ENCODE results near the gene WDR1.

Gene WDR1

DNA sequence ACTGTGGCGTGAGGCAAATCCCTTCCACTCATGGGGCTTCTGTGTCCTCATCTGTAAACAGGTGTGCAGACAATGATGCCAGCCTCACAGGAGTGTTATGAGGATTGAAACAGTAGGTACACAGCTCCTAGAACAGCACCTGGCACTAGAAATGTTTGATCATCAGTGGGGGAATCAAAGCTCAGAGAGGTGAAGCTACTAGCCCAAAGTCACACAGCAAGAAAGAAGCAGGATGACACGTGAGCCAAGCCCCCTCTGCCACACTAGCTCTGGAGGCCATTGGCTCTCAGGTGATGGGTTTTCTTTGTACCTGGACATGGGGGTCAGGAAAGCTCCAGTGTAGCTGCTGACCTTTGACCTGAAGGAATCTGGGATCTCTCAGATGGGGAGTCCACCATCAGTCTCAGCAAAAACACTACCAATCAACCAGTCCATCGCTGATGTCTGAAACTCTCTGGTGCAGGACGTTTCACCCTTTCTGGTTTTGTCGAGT is 81.9 kb downstream of the WDR1 start:
- no peak for DNase-seq

GRCh38 chr4:10034136-10034535 is 82.5 kb downstream of the WDR1 start:
- DNase-seq = no peak

DNA sequence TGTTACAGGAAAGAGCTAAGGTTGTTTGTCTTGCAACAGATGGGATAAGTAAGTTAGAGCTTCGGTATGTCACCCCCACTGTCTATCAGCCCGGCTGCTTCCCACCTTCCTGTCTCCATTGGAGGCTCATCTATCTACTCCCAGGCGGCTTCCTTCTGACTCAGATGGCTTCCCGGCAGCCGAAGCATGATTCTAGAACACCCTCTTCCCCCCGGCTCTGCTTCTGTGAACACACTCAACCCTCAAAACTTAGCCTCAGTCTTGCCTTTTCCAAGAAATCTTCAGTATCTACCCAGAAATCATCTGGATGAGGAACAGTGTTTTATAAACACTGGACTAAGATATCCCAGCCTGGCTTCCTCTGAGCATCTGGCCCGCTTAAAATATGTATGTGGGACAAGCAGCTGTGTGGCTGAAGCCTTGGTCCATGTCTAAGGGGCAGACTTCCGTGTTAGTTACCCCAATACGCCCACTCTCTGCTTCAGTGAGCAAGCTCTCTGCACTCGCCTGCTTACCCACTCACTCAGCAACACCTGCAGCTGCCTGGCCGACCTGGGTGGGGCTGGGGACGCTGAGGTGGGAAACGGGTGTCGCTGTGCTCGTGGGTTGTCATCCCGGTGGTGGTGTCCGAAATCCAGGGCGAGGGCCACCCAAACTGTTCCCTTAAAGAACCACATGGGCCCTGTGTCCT is 83.3 kb downstream of the WDR1 start:
- DNase-seq = no peak

GRCh38 chr4:10032625-10033024 is 84.0 kb downstream of the WDR1 start:
- DNase-seq = no peak

DNA sequence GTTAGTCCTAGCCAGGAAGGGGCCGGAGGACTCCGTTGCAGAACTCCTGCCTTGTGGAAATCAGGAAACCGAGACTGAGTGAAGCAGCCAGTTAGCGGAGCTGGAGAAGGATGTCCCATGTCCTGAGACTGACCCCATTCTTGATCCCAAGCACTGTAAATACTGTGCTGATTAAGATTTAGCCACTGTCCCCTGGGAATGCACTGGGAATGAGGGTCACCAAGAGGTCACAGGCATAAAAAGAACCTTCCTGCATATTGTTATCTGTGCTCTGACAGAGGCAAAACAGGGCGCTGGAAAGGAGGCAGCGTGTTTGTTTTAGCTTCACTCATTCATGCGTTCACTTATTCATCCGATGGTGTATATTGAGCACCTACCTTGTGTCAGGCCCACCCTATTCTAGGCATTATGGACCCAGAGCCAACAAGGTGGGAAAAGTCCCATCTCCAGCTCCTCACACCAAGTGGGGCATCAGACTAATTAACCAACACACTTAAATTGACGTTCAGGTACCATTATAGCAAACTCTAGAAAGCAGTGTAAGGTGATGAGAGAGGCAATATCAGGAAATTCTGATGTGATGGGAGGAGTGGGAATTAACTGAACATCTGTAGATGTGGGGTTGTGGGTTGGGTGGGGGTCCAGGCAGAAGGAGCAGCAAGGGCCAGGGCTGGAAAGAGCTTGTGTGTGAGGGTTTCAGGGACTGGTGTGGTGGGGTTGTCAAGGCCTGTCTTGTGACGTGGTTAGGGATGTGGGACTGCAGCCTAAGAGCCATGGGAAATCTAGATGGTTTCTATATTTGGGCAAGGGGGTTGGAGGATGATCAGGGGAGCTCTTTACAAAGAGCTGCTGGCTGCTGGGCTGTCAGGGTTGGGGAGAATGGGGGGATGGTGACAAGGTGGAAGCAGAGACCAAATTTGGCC is 84.7 kb downstream of the WDR1 start:
- no peak for DNase-seq

DNA sequence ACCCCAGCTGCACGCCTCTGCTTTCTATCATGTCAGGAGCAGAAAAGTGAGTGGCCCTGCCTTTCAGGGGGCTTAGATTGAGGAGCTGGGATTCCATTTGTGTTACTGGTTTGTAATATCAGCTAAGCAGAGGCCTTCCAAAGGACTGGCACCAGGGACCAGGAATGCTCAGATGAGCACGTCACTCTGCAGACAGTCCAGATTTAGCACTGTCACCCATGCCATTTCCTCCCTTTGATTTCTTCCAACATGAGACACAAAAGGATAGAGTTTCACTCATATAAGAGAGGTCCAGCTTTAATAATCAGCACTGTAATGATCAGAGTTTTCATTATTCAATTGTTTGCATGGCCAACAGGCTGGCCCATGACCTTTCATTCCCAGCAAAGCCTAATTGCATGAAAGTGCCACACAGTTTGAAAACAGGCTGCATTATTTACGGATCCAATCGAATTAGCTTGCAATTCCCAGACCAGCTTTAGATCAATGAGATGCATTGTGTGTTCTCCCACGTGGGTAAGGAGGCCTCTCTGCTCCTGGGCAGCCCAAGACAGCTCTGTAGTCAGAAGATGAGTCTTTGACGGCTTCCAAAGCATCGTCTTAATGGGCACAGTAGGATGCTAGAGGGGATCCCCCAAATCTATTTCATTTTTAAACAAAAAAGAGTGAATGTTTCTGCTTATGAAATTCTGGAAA is 85.5 kb downstream of the WDR1 start:
- DNase-seq = no peak

GRCh38 chr4:10029403-10029802 is 87.2 kb downstream of the WDR1 start:
- DNase-seq = no peak

- DNase-seq = no peak
Observed at GRCh38 chr4:10028910-10029309, 87.7 kb downstream of the WDR1 start.

GRCh38 chr4:10026485-10026884 is 90.1 kb downstream of the WDR1 start:
- DNase-seq = no peak

- DNase-seq = no peak
Observed at GRCh38 chr4:10025230-10025806, 91.3 kb downstream of the WDR1 start.
